Endothelial cell of umbilical vein (primary cell): ENCODE data around the gene CDH15. TPM values are rescaled to one million over a fixed set of nuclear protein-coding genes. Genes with fewer than 3 reads are reported as not detected.
A peak's percentile ranks its signal among the peaks of the same experiment; 100 is the strongest.

Experiments
- BruUV-seq: library from RNA; stranded (reverse); fragments of 400-500 nt; replicated peaks from 2 replicates; lab custom pipeline; 2021; lab: Mats Ljungman, UMichigan
- CTCF ChIA-PET: fragments of 300-600, 350-600 bp; sonication (Branson Sonifier 250); formaldehyde crosslinking; loops from one replicate; lab custom pipeline; 2021; ENCODE audit warnings: antibody characterized with exemption, inconsistent platforms; lab: Charles Lee
- POLR2A ChIA-PET: fragments of 300-600, 350-600 bp; sonication (Branson Sonifier 250); formaldehyde crosslinking; loops from one replicate; lab custom pipeline; 2021; ENCODE audit warnings: antibody characterized with exemption, inconsistent platforms; lab: Charles Lee
- DNase-seq: peaks from one replicate; pipeline ENCODE4 v3.0.0-alpha.2; 2011; ENCODE audit warnings: low read depth, low spot score
- FAIRE-seq: peaks from 2 replicates; lab custom pipeline; 2011; peaks lifted over from hg19 to GRCh38; lab: Jason Lieb, UNC
- H2AFZ ChIP-seq: 2 replicates; pipeline ENCODE4 v1.6.0; 2012; ENCODE audit warnings: low read depth, low read length, control low read depth, inconsistent platforms
- H3K27ac ChIP-seq: 2 replicates; pipeline ENCODE4 v1.5.1; 2011; ENCODE audit warnings: low read depth, mild to moderate bottlenecking, control low read depth, low read length, moderate library complexity; ENCODE audit not compliant: insufficient read depth
- H3K27me3 ChIP-seq, 2 experiments: 2 replicates each; pipeline versions ENCODE4 v1.6.0 to v1.6.1; 2011; ENCODE audit warnings: low read length in 2 of 2, mixed read lengths in 1 of 2; ENCODE audit not compliant: control insufficient read depth in 2 of 2, insufficient read depth in 2 of 2
- H3K36me3 ChIP-seq, 2 experiments: 2 replicates in 1 of 2; 3 replicates in 1 of 2; pipeline ENCODE4 v1.5.1; 2011; ENCODE audit warnings: low read length in 2 of 2, mild to moderate bottlenecking in 1 of 2, moderate library complexity in 1 of 2; ENCODE audit not compliant: control insufficient read depth in 2 of 2, insufficient read depth in 2 of 2; ENCODE audit errors: extremely low read depth in 1 of 2
- H3K4me1 ChIP-seq: 3 replicates; pipeline ENCODE4 v1.5.1; 2011; ENCODE audit warnings: mild to moderate bottlenecking, low read length; ENCODE audit not compliant: control insufficient read depth, insufficient read depth; ENCODE audit errors: extremely low read depth
- H3K4me2 ChIP-seq: 2 replicates; pipeline ENCODE4 v1.6.1; 2011; ENCODE audit warnings: low read length, control low read depth, mixed read lengths; ENCODE audit not compliant: insufficient read depth
- H3K4me3 ChIP-seq, 3 experiments: fragments of 200-600 bp in 1 of 3; sonication (generic), shearing (Covaris generic) in 1 of 3; replicated peaks in 1 of 3; 2 replicates each; pipeline ENCODE4 v1.5.1; 2011 to 2016; ENCODE audit warnings: control low read depth in 3 of 3, low read length in 3 of 3, mild to moderate bottlenecking in 2 of 3, inconsistent platforms in 1 of 3, low read depth in 1 of 3, moderate library complexity in 1 of 3; ENCODE audit not compliant: insufficient read depth in 1 of 3
- H3K79me2 ChIP-seq: 2 replicates; pipeline ENCODE4 v1.6.0; 2012; ENCODE audit warnings: low read length, inconsistent platforms; ENCODE audit not compliant: control insufficient read depth, insufficient read depth
- H3K9ac ChIP-seq: replicated peaks from 2 replicates; pipeline ENCODE3; 2011; ENCODE audit warnings: low read length, control low read depth; ENCODE audit not compliant: insufficient read depth; ENCODE audit errors: extremely low read depth
- H3K9me1 ChIP-seq: replicated peaks from 3 replicates; pipeline ENCODE4 v1.6.0; 2011; ENCODE audit warnings: mild to moderate bottlenecking, low read length; ENCODE audit not compliant: control insufficient read depth, insufficient read depth; ENCODE audit errors: extremely low read depth
- H3K9me3 ChIP-seq: replicated peaks from 2 replicates; pipeline ENCODE4 v1.5.1; 2012; ENCODE audit warnings: low read length, inconsistent platforms; ENCODE audit not compliant: control insufficient read depth, insufficient read depth
- H4K20me1 ChIP-seq: replicated peaks from 2 replicates; pipeline ENCODE3; 2011; ENCODE audit warnings: mild to moderate bottlenecking, low read length; ENCODE audit not compliant: control insufficient read depth, insufficient read depth; ENCODE audit errors: extremely low read depth
- CTCF ChIP-seq, 2 donors: IDR thresholded peaks; 1 replicate in 1 of 2; 2 replicates in 1 of 2; pipeline ENCODE4 v1.5.1; 2011; ENCODE audit warnings: low read length in 2 of 2, mild to moderate bottlenecking in 2 of 2, moderate library complexity in 2 of 2, control low read depth in 1 of 2, inconsistent platforms in 1 of 2, low read depth in 1 of 2; ENCODE audit not compliant: insufficient read depth in 1 of 2; ENCODE audit errors: extremely low read depth in 1 of 2
- EZH2 ChIP-seq: IDR thresholded peaks from 2 replicates; pipeline ENCODE4 v1.6.1; 2012; ENCODE audit warnings: borderline replicate concordance, low read depth, mild to moderate bottlenecking, moderate library complexity, low read length, inconsistent platforms; ENCODE audit not compliant: severe bottlenecking
- FOS ChIP-seq: IDR thresholded peaks from 2 replicates; pipeline ENCODE4 v1.6.1; 2011; ENCODE audit warnings: mild to moderate bottlenecking, low read length, moderate library complexity, borderline replicate concordance; ENCODE audit not compliant: insufficient read depth
- GATA2 ChIP-seq: IDR thresholded peaks from 2 replicates; pipeline ENCODE4 v1.7.0; 2011; ENCODE audit warnings: low read depth, mild to moderate bottlenecking, moderate library complexity, mixed read lengths, low read length; ENCODE audit not compliant: insufficient read length, insufficient read depth
- JUN ChIP-seq: IDR thresholded peaks from 2 replicates; pipeline ENCODE4 v1.6.1; 2011; ENCODE audit warnings: borderline replicate concordance, low read depth; ENCODE audit not compliant: insufficient read length, insufficient read depth
- MAX ChIP-seq: IDR thresholded peaks from 2 replicates; pipeline ENCODE4 v1.6.1; 2011; ENCODE audit not compliant: insufficient read depth, insufficient read length
- MYC ChIP-seq: IDR thresholded peaks from one replicate; pipeline ENCODE4 v1.6.1; 2011; ENCODE audit warnings: mild to moderate bottlenecking, low read depth, low read length
- POLR2A ChIP-seq: IDR thresholded peaks from 2 replicates; pipeline ENCODE4 v1.6.1; 2012; ENCODE audit warnings: low read depth, mild to moderate bottlenecking, control low read depth, low read length
- POLR2AphosphoS5 ChIP-seq: IDR thresholded peaks from 2 replicates; pipeline ENCODE4 v1.6.1; 2012; ENCODE audit warnings: low read depth, mild to moderate bottlenecking, control low read depth, low read length, moderate library complexity; ENCODE audit not compliant: insufficient read depth
- dilution Hi-C: fragments of 300-500 bp; cut with MboI; formaldehyde crosslinking; loops from one replicate; pipeline ENCODE4 v1.15.0; 2019; ENCODE audit warnings: low sequenced_read_pairs; ENCODE audit not compliant: extremely low pct_ligation_motif_present
- intact Hi-C: fragments of 100-400 bp; cut with micrococcal nuclease; formaldehyde crosslinking; loops from one replicate; pipeline ENCODE4 v1.10.0; 2022
- polyA plus RNA-seq, 4 experiments: library from polyadenylated mRNA; depleted of rRNA in 3 of 4; stranded (reverse) in 3 of 4; unstranded in 1 of 4; fragments of >200 nt; gene quantifications; 2 replicates each; pipeline versions ENCODE4 v1.2.1 to v1.2.3, GENCODE V29; 2011 to 2012; ENCODE audit warnings: missing spikeins in 1 of 4
- total RNA-seq: library from RNA; stranded (reverse); gene quantifications from 2 replicates; pipeline ENCODE4 v1.2.3, GENCODE V29; 2021

Gene CDH15
- total and polyA plus RNA-seq, 2 donors (not counting 3 experiments of a cell fraction or from before 2014, with no cell fraction given), result 0.44 TPM; not detected in 1

GRCh38 chr16:89216315-89217137 lies 45.0 kb downstream of the CDH15 start:
- CTCF ChIA-PET, result interaction anchor here (1.2 to 2.6 kb wide), 11 partner anchors 273 to 479 kb away, joined by 3 to 14 read pairs (median 5); partner anchors contain the start of genes APRT, GALNS and TRAPPC2L
- intact Hi-C loops, result loop anchor here (1.0 to 5.0 kb wide), 5 partner anchors 45 to 472 kb away; partner anchors contain the start of genes ACSF3 and CDH15
- peak; percentile 92 for FAIRE-seq

More at GRCh38 chr16:89216315-89217137, 45.0 kb downstream of the CDH15 start:
- Histone ChIP-seq H2AFZ (no peak overlapping the region), H3K4me3 (peak overlapping the region; percentile 66 to 90 (median 85)), H3K27me3 (no peaks in the 10 kb centered on the region), H3K27ac (peak overlapping the region; percentile 57), H3K9me3 (no peaks in the 10 kb centered on the region), H3K36me3 (peaks cover 0 to 8% of the 10 kb centered on the region in 2 experiments), H3K4me2 (peak overlapping the region; percentile 91), H3K4me1 (peaks cover 10% of the 10 kb centered on the region), H3K9me1 (no peaks in the 10 kb centered on the region), H3K9ac (peak overlapping the region; percentile 66), H3K79me2 (peaks cover 9% of the 10 kb centered on the region), H4K20me1 (no peaks in the 10 kb centered on the region)
- DNase-seq, result peak; percentile 85
- POLR2A ChIA-PET, result no interaction called here
- no TSS peak for BruUV-seq
- TF ChIP-seq JUN (no peak), GATA2 (no peak), MAX (peak; percentile 82), POLR2A (no peak), MYC (no peak), CTCF (IDR thresholded peaks at IDR 0.05; ENCODE audit: extremely low read depth in 1 of 2, insufficient read depth in 1 of 2, low read depth in 1 of 2, low read length in 2 of 2) (peak; percentile 66 to 70), POLR2AphosphoS5 (no peak), EZH2 (no peak), FOS (no peak)
- dilution Hi-C loops, result no loop called here
